RWPE1 (cell line): ENCODE results near the gene CRNKL1.

Experiments used
- CTCF ChIA-PET: fragments of 350-600 bp; sonication (Branson Sonifier 250); formaldehyde crosslinking; extraction: SDS; loops from one replicate; lab custom pipeline; 2021; lab: Yijun Ruan, JAX
- POLR2A ChIA-PET: fragments of 400-600 bp; formaldehyde crosslinking; extraction: SDS; loops from one replicate; lab custom pipeline; 2020; ENCODE audit warnings: antibody characterized with exemption; ENCODE audit not compliant: low non-redundant PET; lab: Yijun Ruan, JAX
- DNase-seq: peaks from one replicate; pipeline ENCODE4 v3.0.0; 2012; ENCODE audit warnings: low spot score
- H3K27ac ChIP-seq: fragments of 450-650 bp; 2 replicates; pipeline ENCODE4 v1.5.1; 2017
- CTCF ChIP-seq: fragments of 450-650 bp; conservative IDR thresholded peaks from 2 replicates; pipeline ENCODE4 v1.5.1; 2017; ENCODE audit warnings: low read depth, mild to moderate bottlenecking

CRNKL1 gene

DNA sequence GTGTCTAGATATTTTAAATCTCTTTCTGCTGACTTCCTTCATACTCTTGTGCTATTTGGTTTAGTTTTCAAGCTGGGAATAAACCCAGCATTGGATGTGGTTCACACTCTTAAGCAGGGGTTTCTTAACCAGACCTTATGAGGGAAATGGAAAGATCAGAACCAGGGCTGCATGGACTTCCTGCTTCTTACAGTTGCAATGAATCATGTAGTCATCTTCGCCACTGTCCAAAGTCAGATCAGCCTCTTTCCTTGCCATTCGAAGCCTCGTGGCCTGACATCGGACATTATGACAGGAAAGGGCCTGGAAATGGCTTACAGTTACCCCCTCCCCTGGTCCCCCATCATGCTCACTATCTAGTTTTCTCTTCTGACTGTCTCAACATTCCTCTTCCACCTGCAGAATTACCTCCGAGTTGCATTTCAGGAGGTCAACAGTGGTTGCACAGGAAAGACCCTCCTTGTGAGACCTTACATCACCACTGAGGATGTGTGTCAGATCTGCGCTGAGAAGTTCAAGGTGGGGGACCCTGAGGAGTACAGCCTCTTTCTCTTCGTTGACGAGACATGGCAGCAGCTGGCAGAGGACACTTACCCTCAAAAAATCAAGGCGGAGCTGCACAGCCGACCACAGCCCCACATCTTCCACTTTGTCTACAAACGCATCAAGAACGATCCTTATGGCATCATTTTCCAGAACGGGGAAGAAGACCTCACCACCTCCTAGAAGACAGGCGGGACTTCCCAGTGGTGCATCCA, 51.9 kb downstream of the CRNKL1 start:
- ChIA-PET CTCF (interaction anchor here (0.6 kb wide), 2 partner anchors 18 to 391 kb away, joined by 3 read pairs; no protein-coding TSS in a partner anchor), POLR2A (no interaction called here)
- no peak for TF ChIP-seq CTCF
- peak overlapping the region; percentile 34 for H3K27ac ChIP-seq
- no peak for DNase-seq

DNA sequence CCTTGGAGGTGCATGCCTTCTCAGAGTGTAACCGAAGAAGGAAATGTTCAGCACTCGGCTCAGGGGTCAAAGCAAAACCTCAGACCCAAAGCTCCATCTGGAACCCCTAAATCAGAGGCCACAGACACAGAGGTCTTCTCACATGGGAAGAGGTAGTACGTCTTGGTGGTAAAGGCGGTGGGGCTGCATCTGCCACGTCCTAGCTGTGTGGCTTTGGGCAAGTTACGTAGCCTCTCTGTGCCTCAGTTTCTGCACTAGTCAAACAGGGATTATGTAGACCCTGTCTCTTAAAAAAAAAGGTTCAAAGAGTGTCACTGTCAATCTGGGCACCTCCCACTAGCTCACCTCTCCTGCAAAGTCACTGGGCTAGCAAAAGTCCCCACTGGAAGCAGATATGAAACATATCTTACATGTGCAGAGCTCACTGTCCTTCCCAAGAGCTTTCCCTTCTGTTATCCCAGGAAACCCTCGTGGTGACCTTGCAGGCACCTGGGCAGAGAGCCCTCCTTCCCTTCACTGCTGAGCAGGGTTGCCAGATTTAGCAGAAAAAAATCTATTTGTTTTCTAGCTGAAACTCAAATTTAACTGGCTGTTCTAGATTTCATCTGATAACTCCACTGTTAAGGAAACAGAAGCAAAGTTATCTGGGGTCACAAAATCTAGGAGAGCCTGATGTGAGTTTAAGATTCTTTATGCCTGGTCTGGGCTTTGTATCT, 53.1 kb downstream of the CRNKL1 start:
- POLR2A ChIA-PET = interaction anchor here (0.7 kb wide), 1 partner anchor 285 kb away, joined by 3 read pairs; no protein-coding TSS in a partner anchor

DNA sequence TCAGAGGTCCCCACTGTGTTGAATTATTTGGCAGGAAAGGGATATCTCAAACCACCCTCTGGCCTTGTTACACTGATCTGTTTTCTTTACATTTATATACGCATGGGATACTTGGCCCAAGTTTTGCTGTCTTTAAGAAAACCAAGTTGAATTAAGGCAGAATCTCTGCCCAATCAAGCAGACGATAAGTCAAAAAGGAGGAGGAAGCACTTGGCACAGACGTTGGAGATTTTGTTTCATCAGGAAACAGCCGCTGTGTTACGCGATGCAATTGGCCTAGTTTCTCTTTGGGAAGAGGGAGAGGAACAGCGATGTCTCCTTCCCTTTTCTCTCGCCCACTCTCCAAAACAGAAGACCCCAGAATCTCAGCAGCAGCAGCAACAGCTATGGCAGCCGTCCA, 55.3 kb downstream of the CRNKL1 start:
- POLR2A ChIA-PET = no interaction called here
- CTCF ChIA-PET = no interaction called here
- peak overlapping the region; percentile 56 for H3K27ac ChIP-seq
- TF ChIP-seq CTCF = no peak
- DNase-seq = no peak

More for the DNA sequence above, 53.1 kb downstream of the CRNKL1 start:
- CTCF ChIA-PET = interaction anchor here (0.7 kb wide), 1 partner anchor 53 kb away, joined by 7 read pairs; the partner anchor contains the start of genes CFAP61 and CRNKL1
- no peak for TF ChIP-seq CTCF
- H3K27ac ChIP-seq = peak overlapping the region; percentile 56
- no peak for DNase-seq

GRCh38 chr20:19996222-19996621, 56.0 kb downstream of the CRNKL1 start:
- DNase-seq = no peak

DNA sequence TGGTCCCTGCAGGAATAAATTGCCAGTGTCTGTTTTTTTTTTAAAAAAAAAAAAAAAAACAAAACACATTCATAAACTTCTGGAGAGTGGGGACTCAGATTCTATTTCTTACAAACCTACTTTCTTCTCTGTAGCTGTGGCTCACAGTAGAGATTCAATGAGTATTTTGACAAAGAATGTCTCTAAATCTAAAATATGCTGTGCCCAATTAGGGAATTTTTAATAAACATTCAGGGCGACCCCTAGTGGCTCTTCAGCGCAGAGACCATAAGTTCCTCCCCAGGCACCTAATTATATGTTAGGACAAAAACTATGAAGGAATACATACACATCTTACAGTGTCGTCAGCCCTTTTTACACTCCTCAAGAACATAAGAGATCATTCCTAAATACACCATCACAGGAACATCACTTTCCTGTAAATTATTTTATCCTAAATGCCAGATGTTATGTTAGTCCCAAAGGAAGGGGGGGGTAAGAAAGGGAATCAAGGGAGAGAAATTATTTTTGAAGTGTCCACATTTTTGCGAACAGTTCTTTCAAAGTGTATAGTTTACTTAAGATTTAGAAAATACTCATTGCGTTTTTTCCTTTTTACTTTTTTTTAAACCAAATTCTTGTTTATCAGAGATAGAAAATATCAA, 56.9 kb downstream of the CRNKL1 start:
- POLR2A ChIA-PET = interaction anchor here (0.7 kb wide), 1 partner anchor 55 kb away, joined by 6 read pairs; no protein-coding TSS in a partner anchor
- TF ChIP-seq CTCF = peak; percentile 94
- peak overlapping the region; percentile 100 for H3K27ac ChIP-seq
- CTCF ChIA-PET = interaction anchor here (0.6 to 1.4 kb wide), 4 partner anchors 20 to 208 kb away, joined by 3 to 6 read pairs (median 4); no protein-coding TSS in a partner anchor
- DNase-seq = no peak

More at GRCh38 chr20:19996222-19996621, 56.0 kb downstream of the CRNKL1 start:
- peak overlapping the region; percentile 56 for H3K27ac ChIP-seq
- no peak for TF ChIP-seq CTCF
- POLR2A ChIA-PET = no interaction called here
- CTCF ChIA-PET = no interaction called here
